Embryonic facial prominence (tissue), 1 donor: ENCODE data around the gene TSBP1.
"Not testable (repeated sequence)": the region's sequence is repeated elsewhere in the genome, so short reads cannot be mapped to it uniquely, and the experiment has no call there.

ENCODE experiments used
- DNase-seq: peaks from one replicate; pipeline ENCODE4 v3.0.0-alpha.2; 2016; ENCODE audit errors: extremely low spot score

Gene TSBP1

GRCh38 chr6:32288426-32288825 is 83.3 kb downstream of the TSBP1 start:
- no peak for DNase-seq

GRCh38 chr6:32273801-32274577 is 97.7 kb downstream of the TSBP1 start:
- not testable (repeated sequence) for DNase-seq

GRCh38 chr6:32271429-32271828 is 100.3 kb downstream of the TSBP1 start:
- no peak for DNase-seq

- DNase-seq, result not testable (repeated sequence)
Observed at GRCh38 chr6:32268459-32268858, 103.2 kb downstream of the TSBP1 start.

- no peak for DNase-seq
Observed at GRCh38 chr6:32267035-32267434, 104.7 kb downstream of the TSBP1 start.

GRCh38 chr6:32257262-32257661 is 114.4 kb downstream of the TSBP1 start:
- not testable (repeated sequence) for DNase-seq

- peak; percentile 85 for DNase-seq
Observed at GRCh38 chr6:32255199-32256153, 116.2 kb downstream of the TSBP1 start.

GRCh38 chr6:32254761-32255198 is 116.9 kb downstream of the TSBP1 start:
- DNase-seq, result no peak

GRCh38 chr6:32252331-32253009 is 119.2 kb downstream of the TSBP1 start:
- no peak for DNase-seq

GRCh38 chr6:32249262-32249661 is 122.4 kb downstream of the TSBP1 start:
- DNase-seq, result no peak

- DNase-seq, result no peak
Observed at GRCh38 chr6:32247401-32247800, 124.3 kb downstream of the TSBP1 start.

GRCh38 chr6:32244946-32245398 is 126.7 kb downstream of the TSBP1 start:
- peak; percentile 82 for DNase-seq

- no peak for DNase-seq
Observed at GRCh38 chr6:32244270-32244669, 127.4 kb downstream of the TSBP1 start.
